GM21529 (cell line): ENCODE results near the gene ZNF493.

ENCODE experiments used
- ATAC-seq: cut with Tn5 transposase; IDR thresholded peaks from one replicate; pipeline ENCODE4 v1.9.1; 2021; ENCODE audit not compliant: unreplicated experiment

The ZNF493 gene

GRCh38 chr19:21396893-21397572 is at the start of gene ZNF493:
ZNF493 (plus strand) TSS chr19:21397133; CDS start chr19:21397238, 105 bp downstream.
- peak; percentile 100 for ATAC-seq

GRCh38 chr19:21352830-21353229 is 44.1 kb upstream of the ZNF493 start:
- ATAC-seq = no peak

DNA sequence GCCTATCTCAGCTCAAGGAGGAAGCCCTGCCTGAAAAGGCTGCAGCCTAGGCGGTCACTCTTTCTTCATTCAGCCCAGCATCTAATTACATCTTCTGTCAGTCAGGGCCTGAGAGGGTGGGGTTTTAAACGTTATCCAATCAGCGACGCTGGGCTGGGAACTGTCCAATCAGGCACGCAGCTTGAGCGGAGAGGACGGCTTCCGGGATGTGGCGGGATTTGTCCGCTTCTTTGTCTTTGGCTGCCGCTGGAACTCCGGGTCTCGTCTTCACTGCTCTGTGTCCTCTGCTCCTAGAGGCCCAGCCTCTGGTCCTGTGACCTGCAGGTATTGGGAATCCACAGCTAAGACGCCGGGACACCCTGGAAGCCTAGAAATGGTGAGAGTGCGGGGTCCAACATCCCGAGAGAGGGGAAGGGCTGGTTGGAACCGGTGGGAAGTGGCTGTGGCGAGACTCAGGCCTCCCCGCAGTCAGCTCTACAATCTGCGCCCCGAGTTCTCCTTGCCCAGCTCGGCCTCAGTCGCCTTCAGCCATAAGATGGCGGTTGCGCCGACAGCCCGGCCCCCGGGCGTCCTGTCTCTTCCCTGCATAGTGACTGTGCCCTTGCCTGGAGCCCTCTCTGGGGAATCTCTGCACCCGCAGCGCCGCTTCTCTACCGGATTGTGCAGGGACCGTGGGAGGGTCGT is 38.0 kb upstream of the ZNF493 start, which contains the start of gene ZNF738:
TSS of gene ZNF738 (plus strand) at position 233 of the 684 bp plus-strand sequence. CDS start at position 374, 141 bp downstream.
- ATAC-seq = peak; percentile 96

GRCh38 chr19:21362291-21362690 is 34.6 kb upstream of the ZNF493 start:
- ATAC-seq = no peak

- no peak for ATAC-seq
These were observed 12.9 kb upstream of the ZNF493 start for GRCh38 chr19:21383980-21384582.

DNA sequence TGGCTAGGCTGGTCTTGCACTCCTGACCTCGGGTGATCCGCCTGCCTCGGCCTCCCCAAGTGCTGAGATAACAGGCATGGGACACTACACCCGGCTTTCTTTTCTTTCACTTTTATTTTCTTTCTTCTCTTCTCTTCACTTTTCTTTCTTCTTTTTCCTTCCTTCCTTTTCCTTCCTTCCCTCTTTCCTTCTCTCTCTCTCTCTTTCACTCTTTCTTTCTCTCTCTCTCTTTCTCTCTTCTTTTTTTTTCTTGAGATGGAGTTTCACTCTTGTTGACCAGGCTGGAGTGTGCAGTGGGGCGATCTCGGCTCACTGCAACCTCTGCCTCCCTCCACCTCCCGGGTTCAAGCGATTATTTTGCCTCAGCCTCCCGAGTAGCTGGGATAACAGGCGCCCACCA is 812 bp upstream of the ZNF493 start:
- no peak for ATAC-seq

DNA sequence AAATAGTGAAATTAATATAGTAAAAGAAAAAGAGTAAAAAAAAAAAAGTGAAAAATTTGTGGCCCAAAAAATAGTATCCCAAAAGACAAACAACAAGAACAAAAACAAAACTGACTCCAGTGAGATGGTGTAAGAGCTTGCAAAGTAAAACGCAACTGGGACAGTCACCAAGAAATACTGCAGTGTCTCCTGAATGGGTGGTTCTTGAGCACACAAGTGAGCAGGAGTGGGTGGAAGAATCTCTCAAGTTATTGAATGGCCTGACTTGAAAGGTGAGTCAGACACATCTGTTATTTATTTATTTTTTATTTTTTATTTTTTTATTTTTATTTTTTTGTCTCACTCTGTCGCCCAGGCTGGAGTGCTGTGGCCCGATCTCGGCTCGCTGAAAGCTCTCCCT is 1.9 kb downstream of the ZNF493 start:
- no peak for ATAC-seq

- no peak for ATAC-seq
These were observed 5.5 kb downstream of the ZNF493 start for GRCh38 chr19:21402303-21402985.

DNA sequence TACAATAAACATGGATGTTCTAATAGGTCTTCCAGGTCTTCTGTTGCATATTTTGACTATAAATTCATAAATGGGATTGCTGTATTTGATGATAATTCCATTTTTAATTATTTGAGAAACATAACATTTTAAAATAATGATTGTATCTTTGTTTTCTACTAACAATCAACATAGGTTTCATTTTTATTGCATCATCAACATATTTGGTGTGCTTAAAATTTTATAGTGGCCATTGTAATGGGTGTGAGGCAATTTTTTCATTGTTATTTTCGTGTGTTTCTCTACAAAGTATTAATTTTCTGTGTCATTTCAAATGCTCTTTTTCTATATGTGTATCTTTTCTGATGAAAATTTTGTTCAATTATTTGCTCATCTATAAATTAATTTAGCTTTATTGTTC is 13.2 kb downstream of the ZNF493 start:
- no peak for ATAC-seq

DNA sequence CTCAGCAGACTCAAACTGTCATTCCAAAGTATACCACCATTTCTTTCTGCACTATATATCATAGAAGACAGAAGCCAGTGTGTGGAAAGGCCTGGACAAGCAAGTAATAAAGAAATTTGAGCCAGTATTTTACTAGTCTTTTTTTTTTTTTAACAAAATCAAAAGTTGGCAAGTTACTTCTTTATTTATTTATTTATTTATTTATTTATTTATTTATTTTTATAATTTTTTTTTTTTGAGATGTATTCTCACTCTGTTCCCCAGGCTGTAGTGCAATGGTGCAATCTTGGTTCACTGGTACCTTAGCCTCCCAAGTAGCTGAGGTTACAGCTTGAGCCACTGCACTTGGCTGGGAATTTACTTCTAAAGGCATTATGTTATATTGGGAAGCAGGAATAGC is 25.3 kb downstream of the ZNF493 start:
- ATAC-seq = no peak

GRCh38 chr19:21423057-21424041 is 26.4 kb downstream of the ZNF493 start:
- ATAC-seq = no peak

- ATAC-seq = no peak
These were observed 33.7 kb downstream of the ZNF493 start for GRCh38 chr19:21430675-21431074.

GRCh38 chr19:21432590-21432989 is 35.7 kb downstream of the ZNF493 start:
- ATAC-seq = no peak

GRCh38 chr19:21434516-21434915 is 37.6 kb downstream of the ZNF493 start:
- no peak for ATAC-seq

GRCh38 chr19:21434967-21435544 is 38.1 kb downstream of the ZNF493 start:
- ATAC-seq = no peak

GRCh38 chr19:21439201-21439751 is 42.3 kb downstream of the ZNF493 start:
- no peak for ATAC-seq

DNA sequence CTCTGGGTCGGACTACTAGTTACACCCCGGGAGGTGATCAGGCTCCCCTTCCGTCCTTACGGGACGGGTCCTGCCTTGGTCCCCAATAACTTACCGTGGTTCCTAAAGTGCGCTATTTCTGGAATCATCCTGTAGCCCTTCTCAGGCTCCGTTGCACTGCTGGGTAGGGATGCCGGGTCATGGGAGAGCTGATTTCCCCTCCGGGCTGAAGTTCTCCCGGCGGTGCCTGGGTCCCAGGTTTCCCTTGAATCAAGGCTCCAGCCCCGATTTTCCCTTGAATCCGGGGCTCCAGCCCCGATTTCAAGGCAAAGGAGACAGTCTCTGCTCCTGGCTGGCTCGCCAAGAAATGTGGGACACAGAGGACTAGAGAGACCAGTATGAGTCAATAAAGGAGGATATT is 43.4 kb downstream of the ZNF493 start:
- no peak for ATAC-seq

- ATAC-seq = no peak
These were observed 54.3 kb downstream of the ZNF493 start for GRCh38 chr19:21451187-21451586.

DNA sequence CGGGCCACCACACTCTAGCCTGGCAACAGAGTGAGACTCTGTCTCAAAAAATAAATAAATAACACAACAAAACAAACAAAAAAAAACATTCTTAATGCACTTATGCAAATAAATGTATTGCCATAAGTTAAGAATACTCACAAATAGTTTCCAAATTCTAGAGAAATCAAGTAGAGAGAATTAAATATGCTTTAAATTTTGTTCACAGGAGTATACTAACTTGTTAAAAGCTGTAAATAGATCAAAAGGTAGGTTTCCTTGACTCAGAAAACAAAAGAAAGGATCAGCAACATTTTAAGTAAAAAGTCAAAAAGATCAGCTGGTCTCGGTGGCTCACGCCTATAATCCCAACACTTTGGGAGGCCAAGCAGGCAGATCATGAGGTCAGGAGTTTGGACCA is 58.0 kb downstream of the ZNF493 start:
- ATAC-seq = no peak

DNA sequence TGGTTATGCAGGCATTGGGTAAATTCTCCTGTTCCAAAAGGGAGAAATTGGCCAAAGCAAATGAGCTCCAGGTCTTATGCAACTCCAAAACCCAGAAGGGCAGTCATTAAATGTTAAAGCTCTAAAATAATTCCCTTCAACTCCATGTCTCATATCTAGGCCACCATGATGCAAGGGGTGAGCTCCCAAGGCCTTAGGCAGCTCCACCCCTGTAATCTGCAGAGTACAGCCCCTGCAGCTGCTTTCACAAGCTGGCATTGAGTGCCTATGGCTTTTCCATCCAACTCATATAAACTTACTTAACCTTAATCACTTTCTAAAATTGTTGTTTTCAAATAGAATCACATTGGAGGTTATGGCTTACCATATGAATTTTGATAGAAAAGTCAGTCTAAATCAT is 63.8 kb downstream of the ZNF493 start:
- ATAC-seq = no peak
